ENCODE measurements around the gene TMEM69. TPM values are rescaled to one million over a fixed set of nuclear protein-coding genes. Genes with fewer than 3 reads are reported as not detected.
A peak's percentile ranks its signal among the peaks of the same experiment; 100 is the strongest.
"Not testable (repeated sequence)": the region's sequence is repeated elsewhere in the genome, so short reads cannot be mapped to it uniquely, and the experiment has no call there.

TMEM69 gene
- polyA plus RNA-seq, 1 donor from 2014 or later = 43.8 TPM

DNA sequence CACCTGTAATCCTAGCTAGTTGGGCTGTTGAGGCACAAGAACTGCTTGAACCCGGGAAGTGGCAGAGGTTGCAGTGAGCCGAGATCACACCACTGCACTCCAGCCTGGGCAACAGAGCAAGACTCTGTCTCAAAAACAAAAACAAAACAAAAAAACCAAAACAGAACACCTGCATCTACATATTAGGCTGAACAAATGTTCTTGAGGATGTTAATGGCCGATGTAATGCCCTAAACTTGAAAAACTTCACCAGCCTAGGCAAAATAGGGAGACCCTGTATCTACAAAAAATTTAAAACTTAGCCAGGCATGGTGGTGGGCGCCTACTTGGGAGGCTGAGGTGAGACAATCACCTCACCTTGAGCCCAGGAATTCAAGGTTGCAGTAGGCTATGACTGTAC, 19.5 kb upstream of the TMEM69 start:
- Mint-ChIP-seq H3K36me3 (peaks cover 4% of the 10 kb centered on the region), H3K4me1 (peaks cover 34 to 45% (median 36%) of the 10 kb centered on the region in 3 donors), H3K9me3 (no peaks in the 10 kb centered on the region), H3K27ac (no peak overlapping the region), H3K4me3 (no peak overlapping the region), H3K27me3 (no peaks in the 10 kb centered on the region)

DNA sequence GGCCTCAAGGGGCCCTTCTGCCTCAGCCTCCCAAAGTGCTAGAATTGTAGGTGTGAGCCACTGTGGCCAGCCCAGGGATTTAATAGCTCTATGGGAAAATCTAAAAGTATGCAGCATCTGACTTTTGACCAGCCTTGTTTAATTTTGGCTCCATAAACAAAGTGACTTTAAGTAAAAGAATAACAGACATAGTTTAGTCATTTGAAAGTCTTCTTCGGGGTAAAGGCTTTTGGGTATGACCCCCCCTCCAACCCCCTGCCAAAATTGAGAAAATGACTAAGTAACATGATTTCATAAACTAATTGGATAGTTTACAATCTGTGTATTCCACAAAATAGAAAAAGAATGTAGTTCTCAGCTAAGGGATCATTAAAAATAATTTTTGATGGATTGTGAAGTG, 18.6 kb upstream of the TMEM69 start:
- Mint-ChIP-seq H3K9me3 (no peaks in the 10 kb centered on the region), H3K36me3 (peaks cover 4% of the 10 kb centered on the region), H3K4me1 (peaks cover 36 to 47% (median 38%) of the 10 kb centered on the region in 3 donors), H3K4me3 (no peak overlapping the region), H3K27me3 (no peaks in the 10 kb centered on the region), H3K27ac (no peak overlapping the region)

DNA sequence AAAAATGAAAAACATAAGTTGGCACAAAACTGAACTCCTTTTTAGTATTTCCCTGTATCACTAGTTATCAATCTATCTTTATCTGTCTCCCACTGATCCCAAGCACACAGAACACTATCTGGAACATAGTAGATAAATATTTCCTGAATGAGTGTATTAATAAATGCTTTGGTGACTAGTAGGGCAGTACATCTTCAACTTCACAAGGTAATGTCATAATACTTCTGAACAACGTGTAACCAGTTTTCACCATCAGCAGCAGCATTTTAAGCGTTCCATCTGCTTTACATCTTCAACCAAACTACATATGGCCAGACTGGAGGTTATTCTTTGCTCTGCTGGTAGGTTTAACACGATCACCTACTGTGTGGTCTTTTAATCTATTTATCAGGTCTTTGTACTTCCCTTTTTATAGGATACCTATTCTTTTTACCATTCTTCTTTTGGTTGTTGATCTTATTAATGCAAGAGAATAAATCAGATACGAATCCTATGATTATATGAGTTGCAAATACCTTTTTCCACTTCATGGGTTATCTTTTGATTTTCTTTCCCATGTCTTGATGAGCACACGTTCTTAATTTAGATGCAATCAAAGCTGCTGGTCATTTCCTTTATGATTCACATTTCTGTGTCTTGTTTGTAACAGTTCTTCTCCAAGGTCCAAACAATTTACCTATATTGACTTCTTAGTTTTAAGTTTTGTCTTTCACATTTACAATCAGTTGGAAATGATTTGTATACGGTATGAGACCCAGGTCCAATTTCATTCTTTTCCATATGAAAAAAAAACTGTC, 17.9 kb upstream of the TMEM69 start:
- peak overlapping the region in 1 of 3 donors; percentile 62 for H3K27ac Mint-ChIP-seq
- peaks cover 4% of the 10 kb centered on the region for H3K36me3 Mint-ChIP-seq
- H3K9me3 Mint-ChIP-seq = no peaks in the 10 kb centered on the region
- no peaks in the 10 kb centered on the region for H3K27me3 Mint-ChIP-seq
- peaks cover 41 to 51% (median 43%) of the 10 kb centered on the region in 3 donors for H3K4me1 Mint-ChIP-seq
- no peak overlapping the region for H3K4me3 Mint-ChIP-seq

DNA sequence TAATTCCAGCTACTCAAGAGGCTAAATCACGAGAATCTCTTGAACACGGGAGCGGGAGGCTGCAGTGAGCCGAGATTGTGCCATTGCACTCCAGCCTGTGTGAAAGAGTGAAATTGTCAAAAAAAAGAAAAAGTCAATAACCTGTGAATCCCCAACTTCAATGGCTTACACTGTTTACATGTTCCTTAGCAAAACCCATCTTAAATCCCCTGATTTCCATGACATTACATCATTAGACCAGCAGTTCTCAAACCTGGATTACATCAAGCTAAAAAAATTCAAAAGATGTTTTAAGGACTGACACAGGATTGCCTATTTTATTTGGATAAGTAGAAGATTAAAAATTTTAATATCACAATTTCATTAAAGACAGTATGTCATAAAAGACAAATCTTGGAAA, 14.0 kb upstream of the TMEM69 start:
- Mint-ChIP-seq H3K9me3 (no peaks in the 10 kb centered on the region), H3K27ac (no peak overlapping the region), H3K27me3 (no peaks in the 10 kb centered on the region), H3K4me3 (no peak overlapping the region), H3K4me1 (peaks cover 48 to 62% (median 60%) of the 10 kb centered on the region in 3 donors), H3K36me3 (peaks cover 2% of the 10 kb centered on the region)

DNA sequence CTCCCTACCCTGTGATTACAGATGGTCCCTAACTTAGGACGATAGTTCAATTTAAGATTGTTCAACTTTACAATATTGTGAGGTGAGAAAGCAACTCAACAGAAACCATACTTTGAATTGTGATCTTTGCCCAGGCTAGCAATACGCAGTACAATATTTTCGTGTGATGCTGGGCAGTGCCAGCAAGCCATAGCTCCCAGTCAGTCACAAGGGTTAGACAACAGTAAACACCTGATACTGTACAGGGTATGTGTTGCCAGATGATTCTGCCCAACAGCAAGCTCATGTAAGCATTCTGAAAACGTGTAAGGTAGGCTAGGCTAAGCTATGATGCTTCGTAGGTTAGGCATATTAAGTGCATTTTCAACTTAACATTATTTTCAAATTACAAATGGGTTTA, 13.5 kb upstream of the TMEM69 start:
- Mint-ChIP-seq H3K27ac (no peak overlapping the region), H3K4me1 (peaks cover 54 to 65% (median 59%) of the 10 kb centered on the region in 3 donors), H3K4me3 (no peak overlapping the region), H3K36me3 (peaks cover 2% of the 10 kb centered on the region), H3K27me3 (no peaks in the 10 kb centered on the region), H3K9me3 (no peaks in the 10 kb centered on the region)

DNA sequence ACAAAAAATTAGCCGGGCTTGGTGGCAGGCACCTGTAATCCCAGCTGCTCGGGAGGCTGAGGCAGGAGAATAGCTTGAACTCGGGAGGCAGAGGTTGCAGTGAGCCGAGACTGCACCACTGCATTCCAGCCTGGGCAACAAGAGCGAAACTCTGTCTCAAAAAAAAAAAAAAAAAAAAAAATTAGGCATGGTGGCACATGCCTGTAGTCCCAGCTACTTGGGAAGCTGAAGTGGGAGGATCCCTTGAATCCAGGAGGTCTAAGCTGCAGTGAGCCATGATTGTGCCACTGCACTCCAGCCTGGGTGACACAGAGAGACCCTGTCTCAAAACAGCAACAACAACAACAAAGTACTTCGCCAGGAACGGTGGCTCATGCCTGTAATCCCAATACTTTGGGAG, 11.4 kb upstream of the TMEM69 start:
- not testable (repeated sequence) for H3K27me3 Mint-ChIP-seq, H3K4me3 Mint-ChIP-seq, H3K9me3 Mint-ChIP-seq, H3K36me3 Mint-ChIP-seq
- Mint-ChIP-seq H3K4me1 (peaks cover 55 to 67% (median 62%) of the 10 kb centered on the region in 3 donors), H3K27ac (peak overlapping the region in 1 of 3 donors; percentile 57)

DNA sequence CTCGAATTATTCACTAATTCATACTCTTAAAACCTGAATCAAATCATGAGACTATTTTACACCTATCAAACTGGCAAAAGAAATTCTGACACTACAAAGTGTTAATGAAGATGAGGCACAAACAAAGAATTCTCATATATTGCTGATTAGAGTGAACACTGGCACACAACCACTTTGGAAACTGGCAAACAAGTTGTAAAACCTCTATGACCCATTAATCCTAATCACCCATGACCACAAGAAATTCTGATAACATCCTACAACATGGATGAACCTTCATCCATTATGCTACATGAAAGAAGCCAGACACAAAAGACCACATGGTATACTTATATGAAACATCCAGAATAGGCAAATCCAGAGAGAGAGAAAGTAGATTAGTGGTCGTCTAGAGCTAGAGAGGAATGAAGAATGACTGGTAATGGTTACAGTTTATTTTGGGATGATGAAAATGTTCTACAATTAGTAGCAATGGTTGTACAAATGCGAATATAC, 10.2 kb upstream of the TMEM69 start:
- Mint-ChIP-seq H3K27ac (no peak overlapping the region), H3K4me1 (peaks cover 49 to 71% (median 69%) of the 10 kb centered on the region in 3 donors), H3K36me3 (peaks cover 2% of the 10 kb centered on the region), H3K27me3 (no peaks in the 10 kb centered on the region), H3K9me3 (no peaks in the 10 kb centered on the region), H3K4me3 (no peak overlapping the region)

DNA sequence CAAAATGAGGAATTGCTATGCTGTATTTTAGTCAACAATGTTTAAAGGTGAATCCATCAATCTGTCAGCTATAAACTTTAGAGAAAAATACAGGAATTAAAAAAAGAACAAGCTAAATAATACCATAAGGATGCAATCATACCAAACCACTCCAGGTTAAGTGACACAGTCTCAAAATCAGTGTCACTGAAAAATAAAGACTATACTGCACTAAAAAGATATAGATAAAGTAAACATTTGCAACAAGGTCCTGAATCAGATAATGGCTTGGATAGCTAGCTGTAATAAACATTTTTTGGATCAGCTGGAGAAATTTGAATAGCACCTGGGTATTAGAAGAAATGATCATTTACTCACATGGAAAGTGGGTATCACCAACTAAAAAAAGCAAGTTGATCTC, 9.5 kb upstream of the TMEM69 start:
- H3K4me1 Mint-ChIP-seq = peaks cover 45 to 66% (median 66%) of the 10 kb centered on the region in 3 donors
- peak overlapping the region in 1 of 3 donors; percentile 31 for H3K27ac Mint-ChIP-seq
- H3K4me3 Mint-ChIP-seq = no peak overlapping the region
- no peaks in the 10 kb centered on the region for H3K9me3 Mint-ChIP-seq
- no peaks in the 10 kb centered on the region for H3K36me3 Mint-ChIP-seq
- H3K27me3 Mint-ChIP-seq = no peaks in the 10 kb centered on the region

DNA sequence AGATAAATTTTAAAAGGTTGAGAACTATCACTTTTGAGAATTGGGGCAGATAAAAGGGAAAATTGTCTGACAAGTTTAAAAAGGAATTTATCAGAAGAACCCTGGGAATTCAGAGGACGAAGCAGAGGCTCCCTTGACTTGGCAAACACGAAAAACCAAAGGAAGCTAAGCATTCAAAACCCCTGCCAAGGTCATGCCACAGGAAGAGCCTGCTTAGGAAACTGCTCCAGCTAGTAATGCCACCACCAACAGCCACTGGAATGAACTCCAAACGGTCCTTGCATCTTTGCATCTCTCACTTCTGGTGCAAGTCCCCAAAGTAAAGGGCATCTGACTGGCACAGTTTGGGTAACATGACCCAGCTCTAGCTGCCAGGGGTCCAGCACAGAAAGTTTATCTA, 8.9 kb upstream of the TMEM69 start:
- Mint-ChIP-seq H3K27ac (peak overlapping the region in 2 of 3 donors; percentile 59 to 62), H3K27me3 (no peaks in the 10 kb centered on the region), H3K36me3 (no peaks in the 10 kb centered on the region), H3K9me3 (no peaks in the 10 kb centered on the region), H3K4me1 (peaks cover 45 to 65% (median 63%) of the 10 kb centered on the region in 3 donors), H3K4me3 (peak overlapping the region in 2 of 4 donors; percentile 25 to 65)

DNA sequence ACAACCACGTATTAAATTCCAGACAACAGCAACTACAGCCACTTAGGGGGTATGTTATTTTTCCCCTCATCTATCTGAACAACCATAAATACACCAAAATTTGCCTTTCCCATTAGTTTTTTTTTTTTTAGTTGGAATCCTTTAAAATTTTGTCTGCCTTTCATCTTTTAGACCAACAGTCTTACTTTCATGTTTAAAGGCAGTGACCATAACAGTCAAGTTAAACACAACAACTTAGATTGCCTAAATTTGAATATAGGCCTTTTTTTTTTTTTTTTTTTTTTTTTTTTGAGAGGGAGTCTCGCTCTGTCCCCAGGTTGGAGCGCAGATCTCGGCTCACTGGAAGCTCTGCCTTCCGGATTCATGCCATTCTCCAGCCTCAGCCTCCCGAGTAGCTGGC, 5.0 kb upstream of the TMEM69 start:
- Mint-ChIP-seq H3K4me3 (peak overlapping the region in 2 of 4 donors; percentile 45 to 54), H3K27ac (no peak overlapping the region), H3K9me3 (no peaks in the 10 kb centered on the region), H3K27me3 (no peaks in the 10 kb centered on the region), H3K36me3 (no peaks in the 10 kb centered on the region), H3K4me1 (peaks cover 36 to 58% (median 48%) of the 10 kb centered on the region in 3 donors)

DNA sequence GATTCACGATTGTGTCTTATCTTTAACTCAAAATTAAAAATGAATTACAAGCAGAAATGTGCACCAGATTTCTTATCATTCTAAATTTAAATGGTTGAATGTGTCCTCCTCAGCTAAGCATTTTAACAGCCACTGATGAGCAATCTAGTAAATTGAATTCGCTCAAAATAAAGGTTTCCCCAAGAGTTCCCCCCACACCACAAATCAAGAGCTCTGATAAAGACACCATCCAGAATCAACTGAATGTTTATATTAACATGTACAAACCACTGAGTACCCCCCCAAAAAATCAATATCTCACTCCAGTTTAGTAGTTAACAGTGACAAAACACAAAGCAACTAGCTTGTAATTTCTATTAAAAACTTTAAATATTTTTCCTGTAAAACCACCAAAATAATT, 3.6 kb upstream of the TMEM69 start:
- H3K27ac Mint-ChIP-seq = peak overlapping the region in 1 of 3 donors; percentile 10
- H3K4me1 Mint-ChIP-seq = peaks cover 29 to 50% (median 42%) of the 10 kb centered on the region in 3 donors
- H3K27me3 Mint-ChIP-seq = no peaks in the 10 kb centered on the region
- no peaks in the 10 kb centered on the region for H3K9me3 Mint-ChIP-seq
- peak overlapping the region in 3 of 4 donors; percentile 34 to 100 (median 65) for H3K4me3 Mint-ChIP-seq
- no peaks in the 10 kb centered on the region for H3K36me3 Mint-ChIP-seq

DNA sequence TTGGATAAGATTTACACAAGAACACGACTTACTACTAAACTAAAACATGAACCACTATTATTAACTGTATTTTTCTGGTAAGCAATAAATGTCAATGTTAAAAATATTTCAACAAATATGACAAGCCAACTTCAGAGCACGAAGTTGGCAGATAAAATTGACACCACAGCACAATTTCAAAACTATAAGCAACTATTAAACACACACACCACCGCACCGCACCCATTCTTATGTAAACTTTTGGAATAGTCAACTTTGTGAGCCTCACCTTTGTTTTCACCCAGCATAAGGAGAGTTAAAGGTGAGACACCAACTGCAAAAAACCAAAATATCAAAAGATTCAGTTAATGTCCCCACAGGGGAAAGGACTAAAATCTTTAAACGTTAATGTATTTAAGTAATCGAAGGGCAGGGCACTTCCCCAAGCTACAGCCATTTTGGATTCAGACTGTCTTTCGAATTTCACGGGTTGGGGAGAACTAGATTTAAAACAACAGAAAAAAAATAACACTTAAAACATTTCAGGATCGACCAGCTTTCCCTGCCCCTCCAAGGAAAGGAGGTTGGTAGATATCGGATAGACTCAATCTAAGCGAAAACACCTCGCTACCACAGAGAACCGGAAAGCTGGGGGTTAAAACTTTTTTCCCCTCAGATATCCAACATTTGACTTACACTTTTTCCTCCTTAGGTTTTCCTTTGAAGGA, 2.5 kb upstream of the TMEM69 start:
- no peaks in the 10 kb centered on the region for H3K27me3 Mint-ChIP-seq
- H3K4me1 Mint-ChIP-seq = peaks cover 27 to 46% (median 45%) of the 10 kb centered on the region in 3 donors
- H3K36me3 Mint-ChIP-seq = no peaks in the 10 kb centered on the region
- H3K27ac Mint-ChIP-seq = peak overlapping the region; percentile 98 to 100 (median 100)
- no peaks in the 10 kb centered on the region for H3K9me3 Mint-ChIP-seq
- peak overlapping the region; percentile 93 to 100 (median 99) for H3K4me3 Mint-ChIP-seq

DNA sequence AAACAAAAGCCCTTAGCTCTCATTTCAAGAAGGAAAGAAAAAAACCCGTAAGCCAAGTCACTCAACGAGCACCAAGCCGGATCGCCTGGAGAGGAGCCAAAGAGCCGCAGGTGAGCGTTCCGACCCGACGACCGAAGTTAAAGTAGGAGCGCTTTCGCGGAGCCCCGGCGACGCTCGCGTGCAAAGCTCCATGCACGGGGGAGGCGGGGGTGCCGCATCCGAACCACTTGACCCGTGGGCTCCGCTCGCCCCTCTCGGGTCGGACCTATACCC, 2.0 kb upstream of the TMEM69 start:
- peak overlapping the region; percentile 98 to 100 (median 100) for H3K27ac Mint-ChIP-seq
- H3K4me1 Mint-ChIP-seq = peaks cover 22 to 43% (median 40%) of the 10 kb centered on the region in 3 donors
- no peaks in the 10 kb centered on the region for H3K36me3 Mint-ChIP-seq
- peak overlapping the region; percentile 93 to 100 (median 99) for H3K4me3 Mint-ChIP-seq
- no peaks in the 10 kb centered on the region for H3K9me3 Mint-ChIP-seq
- H3K27me3 Mint-ChIP-seq = no peaks in the 10 kb centered on the region

DNA sequence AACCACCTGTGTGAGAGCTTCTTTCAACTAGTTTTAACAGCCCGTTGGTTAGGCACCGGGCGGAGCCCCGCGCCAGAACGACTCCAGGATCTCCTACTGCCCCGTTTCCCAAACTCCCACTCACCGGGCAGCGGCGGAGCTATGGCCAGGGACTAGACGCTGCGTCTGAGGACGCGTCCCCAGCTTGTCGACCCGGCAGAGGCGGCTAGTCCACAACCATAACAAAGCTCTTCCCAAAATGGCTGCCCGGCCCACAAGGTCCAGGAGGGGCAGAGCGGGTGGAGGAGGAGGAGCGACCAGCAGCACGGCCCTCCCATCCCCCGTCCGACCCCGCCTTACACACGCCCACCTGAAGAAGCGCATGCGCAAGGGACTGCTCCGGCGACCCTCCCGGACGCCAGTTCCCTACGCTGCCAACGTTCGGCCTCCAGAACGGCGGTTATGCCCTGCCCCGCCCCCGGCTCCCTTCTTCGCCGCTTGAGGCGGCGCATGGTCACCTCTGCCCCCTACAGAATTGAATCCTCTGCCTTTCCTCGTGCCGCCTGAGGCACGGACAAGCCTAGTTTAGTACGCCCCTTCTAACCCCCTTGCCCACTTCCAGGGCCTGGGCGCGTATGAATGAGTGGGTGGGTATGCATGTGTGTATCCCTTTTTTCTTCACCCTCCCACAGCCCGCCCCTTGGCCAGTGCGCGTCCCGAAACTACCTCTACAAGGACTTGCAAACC, 1.5 kb upstream of the TMEM69 start, which contains the start of gene GPBP1L1:
TSS of gene GPBP1L1 (minus strand) at position 246 of the 726 bp plus-strand sequence. CDS start 27,446 bp downstream, outside the sequence.
- Mint-ChIP-seq H3K27me3 (no peaks in the 10 kb centered on the region), H3K4me3 (peak within 1 kb of the TSS; percentile 93 to 100 (median 99)), H3K4me1 (peaks cover 17 to 41% (median 35%) of the 10 kb centered on the region in 3 donors), H3K36me3 (no peaks in the 10 kb centered on the region), H3K27ac (peak within 1 kb of the TSS; percentile 98 to 100 (median 100)), H3K9me3 (no peaks in the 10 kb centered on the region)
